Gastroesophageal sphincter (tissue), 3 donors: ENCODE results near the gene ZNF784.

Experiments used
- CTCF ChIP-seq, 4 experiments: fragments of 200-600 bp in 2 of 4; fragments of 450-650 bp in 2 of 4; sonication (generic) in 1 of 4; IDR thresholded peaks; one replicate each; pipeline ENCODE4 v1.5.1; 2017 to 2019; ENCODE audit warnings: antibody characterized with exemption in 4 of 4, mild to moderate bottlenecking in 2 of 4, moderate library complexity in 2 of 4
- EP300 ChIP-seq: sonication (generic); formaldehyde crosslinking; IDR thresholded peaks from one replicate; pipeline ENCODE4 v1.6.1; 2017; ENCODE audit warnings: antibody characterized with exemption, mild to moderate bottlenecking
- POLR2A ChIP-seq, 2 donors: fragments of 450-650 bp; IDR thresholded peaks; one replicate each; pipeline ENCODE4 v1.6.1; 2017; ENCODE audit warnings: antibody characterized with exemption in 2 of 2, mild to moderate bottlenecking in 2 of 2, moderate library complexity in 1 of 2
- POLR2AphosphoS5 ChIP-seq: sonication (generic); formaldehyde crosslinking; IDR thresholded peaks from one replicate; pipeline ENCODE4 v1.6.1; 2017; ENCODE audit warnings: antibody characterized with exemption

GRCh38 chr19:55650126-55650557, 25.8 kb upstream of the ZNF784 start:
- TF ChIP-seq CTCF (IDR thresholded peaks at IDR 0.05) (no peak), EP300 (no peak), POLR2A (IDR thresholded peaks at IDR 0.05) (no peak), POLR2AphosphoS5 (no peak)
